GM20000 (cell line): Measurements from ENCODE around the gene FGGY.

Experiments used
- DNase-seq: peaks from one replicate; pipeline ENCODE4 v3.0.0; 2012; ENCODE audit warnings: low spot score
- CTCF ChIP-seq: IDR thresholded peaks from 2 replicates; pipeline ENCODE4 v1.5.1; 2012; ENCODE audit warnings: mild to moderate bottlenecking, control low read depth; ENCODE audit errors: extremely low read depth, missing control alignments

The FGGY gene

GRCh38 chr1:59738591-59739015 lies 441.7 kb downstream of the FGGY start:
- no peak for TF ChIP-seq CTCF
- DNase-seq = no peak

- no peak for TF ChIP-seq CTCF
- DNase-seq = no peak
Observed at GRCh38 chr1:59739111-59739510, 442.2 kb downstream of the FGGY start.

GRCh38 chr1:59742526-59742925 lies 445.6 kb downstream of the FGGY start:
- no peak for DNase-seq
- no peak for TF ChIP-seq CTCF

GRCh38 chr1:59743324-59744091 lies 446.6 kb downstream of the FGGY start:
- DNase-seq = no peak
- TF ChIP-seq CTCF = no peak

GRCh38 chr1:59747420-59748024 lies 450.6 kb downstream of the FGGY start:
- no peak for TF ChIP-seq CTCF
- DNase-seq = no peak

- no peak for DNase-seq
- no peak for TF ChIP-seq CTCF
Observed at GRCh38 chr1:59748123-59748522, 451.2 kb downstream of the FGGY start.

DNA sequence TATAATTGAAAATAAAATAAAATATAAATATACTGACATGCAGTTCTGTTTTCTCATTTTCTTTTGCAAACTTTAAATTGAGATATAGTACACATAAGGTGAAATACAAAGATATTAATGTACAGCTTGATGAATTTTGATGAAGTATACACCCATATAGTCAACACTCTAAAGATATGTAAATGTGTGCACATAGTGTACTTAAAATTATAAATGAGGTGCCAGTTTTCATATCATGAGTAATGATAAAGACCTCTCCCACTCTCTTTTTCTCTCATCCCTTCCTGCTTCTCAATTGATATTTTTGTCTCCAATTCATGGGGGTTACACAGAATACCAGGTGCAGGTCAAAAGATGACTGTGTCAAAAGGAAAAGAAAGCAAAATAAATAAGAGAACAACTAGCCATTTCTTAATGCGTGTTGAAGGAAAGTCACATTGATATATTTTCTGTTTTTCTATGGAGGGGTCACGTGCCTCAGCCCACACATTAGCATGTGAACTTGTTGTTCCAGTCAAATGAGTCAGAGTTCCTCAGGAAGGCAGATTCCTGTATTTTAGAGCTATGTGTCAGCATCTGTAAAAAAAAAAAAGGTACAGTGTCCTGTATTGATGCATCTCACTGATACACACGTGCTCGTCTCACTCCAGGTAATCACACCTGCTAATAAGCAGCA lies 453.6 kb downstream of the FGGY start:
- no peak for TF ChIP-seq CTCF
- no peak for DNase-seq
